Stimulated activated CD8-positive, alpha-beta memory T cell treated with anti-CD3 and anti-CD28 coated beads, Interleukin-15, amount 100 ng/mL, for 24 hours (primary cell): ENCODE results near the gene FKBP5.
"Not testable (repeated sequence)": the region's sequence is repeated elsewhere in the genome, so short reads cannot be mapped to it uniquely, and the experiment has no call there.

ENCODE experiments used
- DNase-seq: peaks from one replicate; pipeline ENCODE4 v3.0.0-alpha.2; 2020; ENCODE audit warnings: low read depth

FKBP5 gene

GRCh38 chr6:35583893-35584688 is 104.6 kb downstream of the FKBP5 start:
- DNase-seq: no peak

- no peak for DNase-seq
Observed at GRCh38 chr6:35582315-35582714, 106.4 kb downstream of the FKBP5 start.

- no peak for DNase-seq
Observed at GRCh38 chr6:35581633-35582032, 107.1 kb downstream of the FKBP5 start.

- DNase-seq: no peak
Observed at GRCh38 chr6:35580836-35581235, 107.9 kb downstream of the FKBP5 start.

GRCh38 chr6:35576682-35577081 is 112.0 kb downstream of the FKBP5 start:
- DNase-seq: no peak

GRCh38 chr6:35573495-35574110 is 115.1 kb downstream of the FKBP5 start:
- DNase-seq: no peak

GRCh38 chr6:35570885-35571330 is 117.8 kb downstream of the FKBP5 start:
- DNase-seq: not testable (repeated sequence)

- peak; percentile 3 for DNase-seq
Observed at GRCh38 chr6:35569011-35569461, 119.7 kb downstream of the FKBP5 start.

GRCh38 chr6:35566794-35567193 is 121.9 kb downstream of the FKBP5 start:
- DNase-seq: no peak

GRCh38 chr6:35564733-35565132 is 124.0 kb downstream of the FKBP5 start:
- no peak for DNase-seq

- no peak for DNase-seq
Observed at GRCh38 chr6:35562060-35562459, 126.7 kb downstream of the FKBP5 start.

- DNase-seq: no peak
Observed at GRCh38 chr6:35561113-35561512, 127.6 kb downstream of the FKBP5 start.

- DNase-seq: no peak
Observed at GRCh38 chr6:35558571-35558970, 130.1 kb downstream of the FKBP5 start.

- no peak for DNase-seq
Observed at GRCh38 chr6:35557239-35557638, 131.5 kb downstream of the FKBP5 start.

- no peak for DNase-seq
Observed at GRCh38 chr6:35554811-35555210, 133.9 kb downstream of the FKBP5 start.

GRCh38 chr6:35553315-35553714 is 135.4 kb downstream of the FKBP5 start:
- no peak for DNase-seq

GRCh38 chr6:35552285-35552917 is 136.3 kb downstream of the FKBP5 start:
- DNase-seq: peak; percentile 18

GRCh38 chr6:35550437-35550836 is 138.3 kb downstream of the FKBP5 start:
- DNase-seq: no peak

GRCh38 chr6:35547676-35548075 is 141.0 kb downstream of the FKBP5 start:
- no peak for DNase-seq

- DNase-seq: no peak
Observed at GRCh38 chr6:35544769-35545361, 143.8 kb downstream of the FKBP5 start.

GRCh38 chr6:35543459-35544193 is 145.1 kb downstream of the FKBP5 start:
- no peak for DNase-seq

- DNase-seq: no peak
Observed at GRCh38 chr6:35541836-35542235, 146.9 kb downstream of the FKBP5 start.
